HG02970 (cell line): ENCODE measurements around the gene LUZP4.
"Not testable (repeated sequence)": the region's sequence is repeated elsewhere in the genome, so short reads cannot be mapped to it uniquely, and the experiment has no call there.

Experiments used
- ATAC-seq: cut with Tn5 transposase; IDR thresholded peaks from one replicate; pipeline ENCODE4 v1.9.1; 2021; ENCODE audit warnings: mild to moderate bottlenecking, moderate library complexity, moderate number of reproducible peaks; ENCODE audit not compliant: unreplicated experiment, low FRiP score

Gene LUZP4, protein sequence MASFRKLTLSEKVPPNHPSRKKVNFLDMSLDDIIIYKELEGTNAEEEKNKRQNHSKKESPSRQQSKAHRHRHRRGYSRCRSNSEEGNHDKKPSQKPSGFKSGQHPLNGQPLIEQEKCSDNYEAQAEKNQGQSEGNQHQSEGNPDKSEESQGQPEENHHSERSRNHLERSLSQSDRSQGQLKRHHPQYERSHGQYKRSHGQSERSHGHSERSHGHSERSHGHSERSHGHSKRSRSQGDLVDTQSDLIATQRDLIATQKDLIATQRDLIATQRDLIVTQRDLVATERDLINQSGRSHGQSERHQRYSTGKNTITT

DNA sequence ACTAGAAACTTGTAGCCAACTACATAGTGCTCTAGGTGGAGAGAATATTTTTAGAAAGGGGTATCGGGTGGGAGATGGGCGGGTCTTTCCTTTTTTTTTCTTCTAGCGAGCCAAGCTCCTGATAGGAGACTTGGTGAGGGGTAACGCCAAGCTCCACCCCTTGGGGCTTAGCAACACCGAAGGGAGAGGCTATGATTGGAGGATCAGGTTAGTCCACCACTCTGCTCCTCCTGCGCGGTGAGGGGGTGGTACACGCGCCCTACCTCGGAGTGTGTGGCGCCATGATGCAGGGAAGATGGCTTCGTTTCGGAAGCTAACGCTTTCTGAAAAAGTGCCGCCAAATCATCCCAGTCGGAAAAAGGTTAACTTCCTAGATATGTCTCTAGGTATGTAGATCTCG is at the start of gene LUZP4:
Gene LUZP4 (plus strand): TSS at position 251 of the 400 bp plus-strand sequence. CDS start 45 bp downstream, at position 296.
- ATAC-seq, result no peak

DNA sequence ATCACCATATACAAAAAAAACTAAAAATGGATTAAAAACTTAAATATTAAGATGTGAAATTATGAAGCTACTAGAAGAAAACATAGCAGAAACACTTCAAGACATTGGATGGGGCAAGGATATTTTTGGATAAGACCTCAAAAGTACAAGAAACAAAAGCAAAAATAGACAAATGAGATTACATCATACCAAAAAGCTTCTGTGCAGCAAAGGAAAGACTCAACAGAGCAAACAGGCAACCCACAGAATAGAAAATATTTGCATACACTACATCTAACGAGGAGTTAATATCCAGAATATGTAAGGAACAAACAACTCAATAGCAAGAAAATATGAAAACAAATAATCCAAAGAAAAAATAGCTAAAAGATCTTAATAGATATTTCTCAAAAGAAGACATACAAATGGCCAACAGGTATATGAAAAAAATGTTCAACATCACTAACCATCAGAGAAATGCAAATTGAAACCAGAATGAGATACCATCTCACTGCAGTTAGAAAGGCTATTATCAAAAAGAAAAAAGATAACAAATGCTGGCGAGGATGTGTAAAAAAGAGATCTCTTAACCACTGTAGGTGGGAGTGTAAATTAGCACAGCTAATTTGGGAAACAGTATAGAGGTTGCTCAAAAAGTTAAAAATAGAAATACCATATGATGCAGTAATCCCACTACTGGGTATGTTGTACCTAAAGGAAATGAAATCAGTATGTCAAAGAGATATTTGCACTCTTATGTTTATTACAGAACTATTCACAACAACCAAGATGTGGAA is 37.9 kb upstream of the LUZP4 start:
- no peak for ATAC-seq

DNA sequence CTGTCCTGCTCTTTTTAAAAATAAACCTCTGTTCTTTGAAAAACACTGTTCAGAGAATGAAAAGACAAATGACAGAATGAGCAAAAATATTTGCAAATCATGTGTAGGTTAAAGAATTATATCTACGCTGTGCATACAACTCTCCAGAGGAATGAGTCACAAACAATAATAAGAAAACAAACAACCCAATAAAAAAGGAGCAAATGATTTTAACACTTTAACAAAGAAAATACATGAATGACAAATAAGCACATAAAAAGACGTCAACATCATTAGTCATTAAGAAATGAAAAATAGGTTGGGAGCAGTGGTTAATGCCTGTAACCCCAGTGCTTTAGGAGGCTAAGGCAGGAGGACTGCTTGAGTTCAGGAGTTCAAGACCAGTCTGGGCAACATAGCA is 34.5 kb upstream of the LUZP4 start:
- ATAC-seq, result no peak

DNA sequence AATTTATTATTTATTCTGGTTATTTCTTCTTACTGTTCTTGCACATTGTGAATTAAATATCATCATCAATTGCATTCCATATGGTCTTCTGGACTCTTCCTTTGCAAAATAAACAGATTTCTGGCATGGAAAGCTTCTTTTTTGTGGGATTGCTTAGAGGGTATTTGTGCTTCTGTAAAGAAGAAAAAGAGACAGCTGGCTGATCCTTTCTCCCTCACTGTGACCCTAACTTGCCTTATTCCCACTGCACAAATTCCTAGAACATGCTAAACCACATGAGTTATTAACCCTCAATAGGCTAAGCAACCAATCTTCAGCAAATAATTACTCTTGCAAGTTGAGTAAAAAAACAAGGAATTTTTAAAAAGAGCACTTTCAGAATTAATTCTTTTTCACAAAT is 31.8 kb upstream of the LUZP4 start:
- ATAC-seq, result no peak

DNA sequence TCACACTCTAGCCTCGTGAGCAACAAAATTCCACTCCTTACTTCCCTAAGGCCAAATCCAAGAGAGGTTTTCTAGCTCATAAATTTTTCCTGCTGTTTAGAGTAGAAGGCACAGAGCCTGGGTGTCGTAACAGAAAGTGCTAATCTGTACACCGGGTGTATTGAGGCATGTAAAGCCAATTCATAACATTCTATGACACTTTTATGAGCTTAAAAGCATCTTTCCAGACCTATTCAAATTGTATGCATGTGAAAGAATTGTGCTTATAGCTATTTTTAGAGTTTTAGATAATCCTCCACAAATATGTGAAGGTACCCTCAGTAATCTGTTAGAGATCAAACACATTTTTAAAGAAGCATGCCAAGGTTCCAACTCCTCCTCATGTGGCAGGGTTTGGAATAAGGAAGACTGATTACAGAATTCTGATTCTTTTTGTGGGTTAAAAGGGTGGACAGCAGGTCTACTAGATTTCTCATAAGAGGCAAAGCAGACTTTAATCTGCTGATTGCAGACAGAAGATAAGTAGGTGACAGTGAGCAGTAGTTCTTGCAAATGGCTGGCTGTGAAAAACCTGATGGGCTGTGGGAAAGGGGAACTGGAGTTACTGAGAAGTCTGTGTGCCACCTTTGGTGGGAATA is 30.2 kb upstream of the LUZP4 start:
- ATAC-seq, result no peak

DNA sequence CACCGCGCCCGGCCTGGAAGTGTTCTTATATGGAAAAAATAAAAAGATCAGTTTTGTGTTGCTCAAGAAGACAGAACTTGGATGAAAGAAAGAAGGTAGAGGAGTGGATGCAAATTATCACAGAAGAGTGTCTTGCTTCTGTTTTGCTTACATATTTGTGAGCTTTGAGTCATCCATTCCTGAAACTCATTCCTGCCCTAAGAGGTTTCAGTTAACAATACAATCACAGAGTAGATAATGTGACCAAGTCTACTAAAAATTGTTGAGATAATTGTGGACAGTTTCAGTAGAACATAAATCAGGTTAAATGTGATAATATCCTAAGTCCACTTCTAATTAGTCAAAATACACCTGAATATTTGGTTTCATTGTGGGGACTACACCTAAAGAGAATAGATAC is 29.2 kb upstream of the LUZP4 start:
- no peak for ATAC-seq

DNA sequence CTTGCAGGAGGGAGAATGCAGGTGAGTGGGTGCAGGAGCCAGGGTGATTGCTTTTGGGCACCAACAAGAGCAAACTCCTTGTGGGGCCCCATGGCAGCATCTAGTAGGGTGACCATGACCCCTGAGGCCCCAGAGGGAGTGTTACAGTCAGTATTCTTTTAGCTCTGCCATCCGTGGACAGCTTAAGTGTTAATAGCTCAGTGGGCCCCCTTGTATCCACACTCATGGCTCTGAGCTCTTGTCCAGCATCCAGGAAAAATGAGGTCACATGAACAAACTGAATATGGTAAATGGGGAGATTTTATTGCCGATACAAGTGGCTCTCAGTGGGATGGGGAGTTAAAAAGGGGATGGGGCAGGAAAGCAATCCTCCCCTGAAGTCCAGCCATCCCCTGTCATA is 28.4 kb upstream of the LUZP4 start:
- no peak for ATAC-seq

DNA sequence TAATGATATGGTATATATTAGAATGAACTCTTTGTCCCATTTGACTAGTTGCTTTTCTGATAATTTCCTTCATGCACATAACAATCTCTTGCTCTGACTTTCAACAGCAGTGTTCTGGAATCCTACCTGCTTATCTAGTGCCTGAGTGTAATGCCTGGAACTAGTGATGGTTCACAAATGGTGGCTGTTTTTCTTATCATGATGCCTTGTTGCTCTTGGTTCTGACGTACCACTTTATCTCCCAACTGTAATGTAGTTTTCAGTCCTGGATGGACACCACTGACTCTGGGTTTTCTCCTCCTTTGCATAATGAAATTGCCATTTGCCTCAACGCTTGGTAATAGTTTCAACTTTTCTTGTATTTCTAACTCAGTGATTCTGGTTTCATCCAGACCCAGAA is 25.5 kb upstream of the LUZP4 start:
- ATAC-seq, result no peak

DNA sequence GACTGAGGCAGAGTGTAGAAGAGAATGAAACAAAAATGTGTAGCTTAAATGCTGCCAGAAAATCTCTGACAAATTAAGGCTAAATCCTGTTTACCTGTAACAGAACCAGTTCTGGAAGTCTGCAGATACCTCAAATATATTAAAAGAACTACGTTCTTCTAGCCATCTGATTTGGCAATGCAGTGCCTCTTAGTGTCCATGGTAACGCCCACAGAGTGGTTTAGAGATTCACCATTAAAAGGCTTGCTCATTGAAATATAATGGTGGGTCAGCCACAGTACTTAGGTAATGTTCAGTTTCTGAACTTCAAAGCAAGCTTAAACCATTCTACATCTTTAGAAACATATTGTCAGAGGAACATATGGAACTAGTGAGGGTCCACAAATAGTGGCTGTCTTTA is 23.2 kb upstream of the LUZP4 start:
- ATAC-seq, result no peak

DNA sequence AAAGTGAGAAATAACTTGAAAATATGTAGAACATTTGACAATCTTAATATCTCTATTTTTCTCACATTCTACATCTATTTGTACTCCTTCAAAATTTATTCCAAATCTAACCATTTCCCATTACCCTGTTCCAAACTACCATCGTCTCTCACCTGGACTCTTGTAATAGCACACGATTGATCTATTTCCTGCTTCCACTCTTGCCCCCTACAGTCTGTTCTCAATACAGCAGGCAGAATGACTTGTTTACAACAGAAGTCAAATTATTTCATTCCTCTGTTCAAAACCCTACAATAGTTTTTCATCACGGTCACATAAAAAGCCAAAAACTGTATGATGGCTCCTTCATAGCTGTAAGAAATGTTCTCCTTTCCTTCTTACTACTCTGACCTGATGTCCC is 21.1 kb upstream of the LUZP4 start:
- ATAC-seq, result no peak

DNA sequence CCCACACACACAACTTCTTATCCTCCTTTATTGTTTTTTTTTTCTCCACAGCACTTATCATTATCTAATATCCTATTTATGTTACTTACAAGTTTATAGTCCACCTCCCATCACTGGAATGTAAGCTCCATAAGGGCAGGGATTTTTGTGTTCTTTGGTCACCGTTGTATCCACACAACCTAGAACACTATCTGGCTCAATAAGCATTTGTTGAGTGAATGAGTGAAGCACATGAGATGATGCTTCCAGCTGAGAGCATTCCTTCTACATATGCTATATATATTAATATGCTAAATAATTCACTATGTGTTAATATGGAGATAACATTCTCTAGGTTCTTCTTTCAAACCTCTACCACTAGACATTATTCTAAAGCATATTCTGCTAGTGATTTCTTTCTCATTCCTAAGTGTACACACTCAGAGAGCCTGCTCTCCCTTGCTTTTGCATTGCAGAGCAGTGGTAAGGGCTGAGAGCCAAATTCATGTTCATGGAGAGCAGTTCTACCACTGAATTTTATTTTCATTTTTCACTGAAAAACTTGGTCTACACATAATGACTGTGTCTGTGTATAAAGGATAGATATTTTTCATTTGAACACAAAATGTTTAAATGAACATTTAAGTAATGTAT is 20.3 kb upstream of the LUZP4 start:
- ATAC-seq, result no peak

DNA sequence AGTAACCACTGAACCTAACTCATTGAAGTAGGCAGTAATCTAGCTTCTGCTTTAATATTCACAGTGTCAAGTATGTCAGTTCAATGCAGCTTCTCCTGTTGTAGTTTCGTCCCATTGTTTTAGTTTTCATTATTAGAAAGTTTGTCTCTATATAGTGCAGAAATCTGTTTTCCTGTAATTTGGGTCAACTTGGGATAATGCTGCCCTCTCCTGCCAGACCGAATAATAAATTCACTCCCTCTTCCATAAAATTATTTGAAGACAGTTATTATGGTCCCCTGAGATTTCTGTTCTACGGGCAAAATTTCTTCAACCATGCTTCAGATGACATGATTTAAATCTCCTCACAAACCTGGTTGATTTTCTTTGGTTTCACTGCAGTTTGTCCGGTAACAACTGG is 4.6 kb upstream of the LUZP4 start:
- no peak for ATAC-seq

DNA sequence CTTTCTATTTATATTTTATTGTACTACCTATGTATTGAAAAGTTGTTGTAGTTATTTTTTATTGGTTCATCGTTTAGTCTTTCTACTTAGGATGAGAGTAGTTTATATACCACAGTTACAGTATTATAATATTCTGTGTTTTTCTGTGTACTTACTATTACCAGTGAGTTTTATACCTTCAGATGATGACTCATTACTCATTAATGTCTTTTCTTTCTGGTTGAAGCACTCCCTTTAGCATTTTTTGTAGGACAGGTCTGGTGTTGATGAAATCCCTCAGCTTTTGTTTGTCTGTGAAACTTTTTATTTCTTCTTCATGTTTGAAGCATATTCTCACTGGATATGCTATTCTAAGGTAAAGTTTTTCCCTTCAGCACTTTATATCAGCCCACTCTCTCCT is 7.7 kb downstream of the LUZP4 start:
- ATAC-seq, result no peak

DNA sequence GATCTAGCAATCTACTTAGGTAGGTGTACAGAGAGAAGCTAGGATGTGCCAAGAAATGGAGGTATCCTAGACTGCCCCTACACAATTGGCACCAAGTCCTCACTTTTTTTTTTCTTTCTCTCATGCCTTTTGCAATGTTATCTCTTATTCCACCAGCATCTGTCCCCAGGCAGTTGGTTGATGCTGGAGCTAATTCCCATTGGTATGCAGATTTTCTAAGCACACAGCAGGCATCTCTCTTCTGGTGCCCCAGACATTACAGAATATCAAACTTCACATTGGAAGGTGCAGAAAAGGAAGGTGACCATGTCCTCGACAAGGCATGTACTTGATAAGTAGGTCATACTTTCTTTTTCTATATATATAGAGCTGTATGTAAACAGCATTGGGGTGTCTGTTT is 21.6 kb downstream of the LUZP4 start:
- ATAC-seq, result no peak

DNA sequence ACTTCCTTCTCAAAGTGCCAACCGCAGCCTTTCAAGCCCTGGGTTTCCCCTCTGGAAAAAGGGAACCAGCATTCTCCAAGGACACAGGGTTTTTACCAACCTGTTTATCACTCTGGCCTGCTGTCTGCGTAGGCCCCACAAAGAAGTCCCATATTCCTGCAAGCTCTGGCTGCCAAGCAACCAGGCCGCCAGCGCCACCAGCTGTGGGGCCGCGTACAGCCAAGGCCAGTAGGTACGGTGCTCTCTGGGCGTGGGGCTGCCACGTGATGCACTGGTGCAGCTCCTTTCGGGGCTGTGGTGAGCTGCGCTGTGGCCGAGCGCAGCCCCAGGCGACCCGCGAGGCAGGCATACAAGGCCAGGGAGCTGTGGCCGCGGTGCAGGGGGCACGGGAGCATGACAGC is 22.1 kb downstream of the LUZP4 start:
- ATAC-seq, result no peak

DNA sequence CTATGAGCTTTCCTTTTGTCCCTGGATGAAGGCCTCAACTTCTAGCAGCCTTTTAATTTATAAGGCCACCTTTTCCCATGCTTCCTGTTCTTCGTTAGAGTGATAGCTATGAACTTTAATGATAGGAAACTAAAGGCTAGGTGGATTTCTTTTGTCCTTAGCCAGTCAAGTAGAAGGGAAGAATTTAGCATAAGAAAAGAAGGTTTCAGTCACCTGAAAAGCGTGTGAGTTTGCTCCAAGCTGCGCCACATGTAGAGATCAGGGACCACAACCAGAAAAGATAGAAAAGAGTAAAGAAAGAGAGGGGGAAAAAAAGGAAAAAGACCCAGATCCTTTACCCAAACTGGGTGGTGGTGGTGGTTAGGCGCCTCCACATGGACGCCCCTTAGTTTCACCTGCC is 28.6 kb downstream of the LUZP4 start:
- ATAC-seq, result no peak

DNA sequence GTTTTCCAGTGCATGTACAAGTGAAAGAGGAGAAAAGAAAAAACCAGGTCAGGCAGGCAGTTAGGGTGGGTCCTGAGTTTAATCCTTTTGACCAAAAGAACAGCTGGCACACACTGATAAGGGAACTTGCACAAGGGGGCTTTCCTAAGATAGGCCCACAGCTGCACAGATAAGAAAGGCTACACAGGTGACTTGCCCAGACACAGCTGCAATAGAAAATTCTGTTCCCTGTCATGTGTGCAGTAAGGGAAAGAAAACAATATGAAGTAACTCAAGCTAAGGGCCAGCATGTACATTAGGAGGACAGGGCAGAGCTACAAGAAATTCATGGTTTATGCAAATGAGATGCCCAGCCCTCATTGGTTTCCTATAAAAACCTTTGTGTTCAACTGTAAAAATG is 32.9 kb downstream of the LUZP4 start:
- no peak for ATAC-seq

DNA sequence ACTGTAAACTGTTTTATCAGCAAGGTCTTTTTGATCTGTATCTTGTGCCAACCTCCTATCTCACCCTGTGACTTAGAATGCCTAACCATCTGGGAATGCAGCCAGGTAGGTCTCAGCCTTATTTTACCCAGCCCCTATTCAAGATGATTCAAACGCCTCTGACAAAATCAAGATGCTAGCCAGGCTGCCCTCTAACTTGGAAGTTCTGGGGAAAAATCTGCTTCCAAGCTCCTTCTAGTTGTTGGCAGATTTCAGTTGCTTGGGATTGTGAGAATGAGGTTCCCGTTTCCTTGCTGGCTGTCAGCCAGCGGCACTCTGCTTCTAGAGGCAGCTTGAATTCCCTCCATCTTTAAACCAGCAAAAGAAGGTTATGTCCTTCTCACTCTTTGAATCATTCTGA is 34.7 kb downstream of the LUZP4 start:
- no peak for ATAC-seq

DNA sequence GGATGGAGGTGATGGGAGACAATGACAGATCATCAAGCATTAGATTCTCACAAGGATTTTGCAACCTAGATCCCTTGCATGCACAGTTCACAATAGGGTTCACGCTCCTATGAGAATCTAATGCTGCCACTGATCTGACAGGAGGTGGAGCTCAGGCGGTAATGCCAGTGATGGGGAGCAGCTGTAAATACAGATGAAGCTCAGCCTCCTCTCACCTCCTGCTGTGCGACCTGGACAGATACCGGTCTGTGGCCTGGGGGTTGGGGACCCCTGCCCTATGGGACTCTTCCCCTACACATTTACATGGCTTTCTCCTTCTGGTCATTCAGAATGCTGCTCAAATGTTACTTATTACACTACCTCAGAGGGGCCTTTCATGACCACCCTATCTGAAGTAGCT is 39.8 kb downstream of the LUZP4 start:
- ATAC-seq, result not testable (repeated sequence)

DNA sequence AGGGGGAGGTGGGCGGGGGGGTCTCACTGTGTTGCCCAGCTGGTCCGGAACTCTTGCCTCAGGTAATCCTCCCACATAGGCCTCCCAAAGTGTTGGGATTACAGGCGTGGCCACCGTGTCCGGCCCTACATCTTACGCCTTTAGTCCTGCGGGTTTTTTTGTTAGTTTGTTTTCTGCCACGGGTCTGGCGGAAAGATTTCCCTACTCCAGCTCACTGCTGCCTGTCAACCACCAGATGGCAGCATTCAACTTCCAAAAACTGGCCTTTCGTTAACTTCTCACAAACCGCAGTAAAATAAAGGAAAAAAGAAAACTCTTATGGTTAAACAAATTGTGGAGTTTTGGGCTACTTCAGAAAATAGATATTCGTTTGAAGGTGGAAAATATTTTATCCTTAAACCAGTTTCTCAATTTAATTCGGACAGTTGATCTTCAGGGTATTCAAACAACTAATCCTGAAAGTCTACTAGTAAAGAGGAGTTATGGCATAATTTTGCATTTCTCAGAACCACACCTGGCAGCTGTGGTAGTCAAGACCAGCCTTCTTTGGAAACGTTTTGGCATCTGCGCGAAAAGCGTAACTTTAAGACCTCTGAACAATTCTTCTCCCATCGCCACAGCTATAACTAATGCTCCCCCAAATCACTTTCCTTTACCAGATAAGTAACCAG is 41.1 kb downstream of the LUZP4 start:
- no peak for ATAC-seq

DNA sequence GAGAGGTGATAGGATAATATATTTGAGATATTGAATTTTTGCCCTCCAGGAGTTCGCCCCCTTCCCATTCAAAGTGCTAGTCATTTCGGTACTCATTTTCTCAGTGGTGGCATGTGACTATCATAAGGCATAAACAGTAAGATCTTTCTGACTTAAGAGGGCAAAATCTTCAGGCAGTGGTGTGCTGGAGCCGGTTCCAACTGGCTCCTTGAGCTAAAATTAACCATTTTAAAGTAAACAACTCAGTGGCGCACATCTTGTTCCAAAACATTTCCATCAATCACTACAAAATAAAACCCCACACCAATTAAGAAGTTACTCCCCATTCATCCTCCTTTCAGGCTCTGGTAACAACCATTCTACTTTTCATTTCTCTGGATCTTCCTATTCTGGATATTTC is 43.3 kb downstream of the LUZP4 start:
- no peak for ATAC-seq
